Activated naive CD4-positive, alpha-beta T cell treated with anti-CD3 and anti-CD28 coated beads for 36 hours (primary cell): ENCODE data around the gene KCNIP1. TPM values are rescaled to one million over a fixed set of nuclear protein-coding genes. Genes with fewer than 3 reads are reported as not detected.
"Not testable (repeated sequence)": the region's sequence is repeated elsewhere in the genome, so short reads cannot be mapped to it uniquely, and the experiment has no call there.

Experiments
- CTCF ChIA-PET: fragments of 350-600 bp; sonication (Branson Sonifier 250); formaldehyde crosslinking; loops from one replicate; lab custom pipeline; 2021; ENCODE audit warnings: antibody characterized with exemption; lab: Charles Lee
- DNase-seq: peaks from one replicate; pipeline ENCODE4 v3.0.0-alpha.2; 2020
- H3K27ac Mint-ChIP-seq: one replicate; pipeline ENCODE4 v1.8.0; 2021; ENCODE audit warnings: mild to moderate bottlenecking, mixed read lengths
- H3K27me3 Mint-ChIP-seq: one replicate; pipeline ENCODE4 v1.8.0; 2021; ENCODE audit warnings: low read depth, mixed read lengths
- H3K36me3 Mint-ChIP-seq: one replicate; pipeline ENCODE4 v1.8.0; 2021; ENCODE audit warnings: low read depth, mixed read lengths
- H3K4me1 Mint-ChIP-seq: one replicate; pipeline ENCODE4 v1.8.0; 2021; ENCODE audit warnings: low read depth, mixed read lengths
- H3K4me3 Mint-ChIP-seq: one replicate; pipeline ENCODE4 v1.8.0; 2021; ENCODE audit warnings: mild to moderate bottlenecking, moderate library complexity, mixed read lengths
- H3K9me3 Mint-ChIP-seq: one replicate; pipeline ENCODE4 v1.8.0; 2021; ENCODE audit warnings: mixed read lengths
- intact Hi-C: fragments of 100-400 bp; cut with micrococcal nuclease; formaldehyde crosslinking; loops from one replicate; pipeline ENCODE4 v1.15.1; 2023
- total RNA-seq, 2 experiments: library from RNA; stranded (reverse); gene quantifications; one replicate each; pipeline ENCODE4 v1.2.3, GENCODE V29; 2021

The KCNIP1 gene
- total RNA-seq, 2 experiments from 2014 or later: not detected

DNA sequence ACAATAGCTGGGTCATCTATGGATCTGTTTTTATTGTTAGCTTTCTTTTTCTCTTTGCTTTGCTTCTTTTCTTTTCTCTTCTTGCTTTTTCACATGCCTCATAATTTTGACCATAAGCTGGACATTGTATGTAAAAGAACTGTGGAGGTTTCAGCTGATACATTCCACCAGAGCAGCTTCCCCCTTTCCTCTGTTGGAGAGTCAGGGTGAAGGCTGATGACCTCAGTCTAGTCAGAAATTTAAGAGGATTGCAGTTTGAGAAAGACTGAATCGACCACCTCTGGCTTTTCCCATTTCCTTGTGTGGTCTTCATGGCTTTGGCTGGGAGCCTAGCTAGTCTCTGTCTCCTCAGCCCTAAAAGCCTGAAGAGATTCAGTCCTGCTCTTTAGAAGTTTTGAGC is 42.0 kb downstream of the KCNIP1 start:
- DNase-seq: no peak
- H3K4me1 Mint-ChIP-seq: no peaks in the 10 kb centered on the region
- H3K9me3 Mint-ChIP-seq: peaks cover 4% of the 10 kb centered on the region
- no peak overlapping the region for H3K4me3 Mint-ChIP-seq
- CTCF ChIA-PET: no interaction called here
- intact Hi-C loops: no loop called here
- no peak overlapping the region for H3K27ac Mint-ChIP-seq
- H3K36me3 Mint-ChIP-seq: no peaks in the 10 kb centered on the region
- peaks cover 10% of the 10 kb centered on the region for H3K27me3 Mint-ChIP-seq

DNA sequence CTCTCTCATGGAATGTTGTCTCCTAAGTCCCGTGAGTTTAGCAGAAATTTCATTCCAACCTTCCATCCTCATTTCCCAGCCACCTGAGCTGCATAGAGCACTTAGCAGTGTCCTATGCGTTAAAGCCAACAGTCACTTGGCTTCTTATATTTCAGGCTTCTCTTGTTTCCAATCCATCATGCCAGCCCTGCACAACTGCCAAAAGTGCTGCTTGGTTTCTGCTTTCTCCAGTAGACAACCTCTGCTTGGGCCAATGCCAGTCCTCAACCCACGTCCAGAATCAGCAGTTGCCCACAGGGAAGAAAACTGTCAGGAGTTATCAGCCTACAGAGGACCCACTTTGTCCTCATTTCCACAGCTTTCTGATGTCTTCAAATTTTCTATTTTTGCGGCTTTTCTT is 42.5 kb downstream of the KCNIP1 start:
- intact Hi-C loops: no loop called here
- CTCF ChIA-PET: no interaction called here
- Mint-ChIP-seq H3K4me3 (no peak overlapping the region), H3K4me1 (no peaks in the 10 kb centered on the region), H3K27me3 (peaks cover 10% of the 10 kb centered on the region), H3K27ac (no peak overlapping the region), H3K36me3 (no peaks in the 10 kb centered on the region), H3K9me3 (peaks cover 4% of the 10 kb centered on the region)
- DNase-seq: no peak

DNA sequence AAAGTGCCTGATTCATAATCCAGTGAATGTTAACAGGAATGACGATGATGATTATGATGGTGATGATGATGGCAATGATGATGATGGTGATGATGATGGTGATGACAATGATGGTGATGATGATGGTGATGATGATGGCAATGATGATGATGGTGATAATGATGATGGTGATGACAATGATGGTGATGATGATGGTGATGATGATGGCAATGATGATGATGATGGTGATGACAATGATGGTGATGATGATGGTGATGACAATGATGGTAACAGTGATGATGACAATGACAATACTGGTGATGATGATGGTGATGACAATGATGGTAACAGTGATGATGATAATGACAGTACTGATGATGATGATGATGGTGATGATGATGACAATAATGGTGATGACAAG is 46.6 kb downstream of the KCNIP1 start:
- H3K9me3 Mint-ChIP-seq, CTCF ChIA-PET: not testable (repeated sequence)
- peaks cover 14% of the 10 kb centered on the region for H3K27me3 Mint-ChIP-seq

GRCh38 chr5:170551076-170551475 is 47.3 kb downstream of the KCNIP1 start:
- H3K4me1 Mint-ChIP-seq: no peaks in the 10 kb centered on the region
- no peak overlapping the region for H3K4me3 Mint-ChIP-seq
- H3K27me3 Mint-ChIP-seq: peaks cover 13% of the 10 kb centered on the region
- no peaks in the 10 kb centered on the region for H3K9me3 Mint-ChIP-seq
- H3K36me3 Mint-ChIP-seq: no peaks in the 10 kb centered on the region
- no peak for DNase-seq
- CTCF ChIA-PET: no interaction called here
- H3K27ac Mint-ChIP-seq: no peak overlapping the region
- intact Hi-C loops: no loop called here

More for the DNA sequence above, 46.6 kb downstream of the KCNIP1 start:
- H3K4me3 Mint-ChIP-seq, intact Hi-C loops, H3K36me3 Mint-ChIP-seq, H3K4me1 Mint-ChIP-seq, DNase-seq, H3K27ac Mint-ChIP-seq: not testable (repeated sequence)

GRCh38 chr5:170551622-170552021 is 47.8 kb downstream of the KCNIP1 start:
- CTCF ChIA-PET: no interaction called here
- Mint-ChIP-seq H3K9me3 (no peaks in the 10 kb centered on the region), H3K36me3 (no peaks in the 10 kb centered on the region), H3K27me3 (peaks cover 13% of the 10 kb centered on the region), H3K4me3 (no peak overlapping the region), H3K4me1 (no peaks in the 10 kb centered on the region), H3K27ac (no peak overlapping the region)
- intact Hi-C loops: no loop called here
- no peak for DNase-seq

- Mint-ChIP-seq H3K27ac (no peak overlapping the region), H3K4me1 (no peaks in the 10 kb centered on the region), H3K36me3 (no peaks in the 10 kb centered on the region), H3K27me3 (peaks cover 10% of the 10 kb centered on the region), H3K9me3 (no peaks in the 10 kb centered on the region), H3K4me3 (no peak overlapping the region)
- CTCF ChIA-PET: no interaction called here
- intact Hi-C loops: no loop called here
- no peak for DNase-seq
Observed at GRCh38 chr5:170552621-170553115, 48.8 kb downstream of the KCNIP1 start.

GRCh38 chr5:170553218-170553617 is 49.4 kb downstream of the KCNIP1 start:
- Mint-ChIP-seq H3K36me3 (no peaks in the 10 kb centered on the region), H3K9me3 (no peaks in the 10 kb centered on the region), H3K4me3 (no peak overlapping the region), H3K27me3 (peaks cover 10% of the 10 kb centered on the region), H3K27ac (no peak overlapping the region), H3K4me1 (no peaks in the 10 kb centered on the region)
- no peak for DNase-seq
- intact Hi-C loops: no loop called here
- CTCF ChIA-PET: no interaction called here

DNA sequence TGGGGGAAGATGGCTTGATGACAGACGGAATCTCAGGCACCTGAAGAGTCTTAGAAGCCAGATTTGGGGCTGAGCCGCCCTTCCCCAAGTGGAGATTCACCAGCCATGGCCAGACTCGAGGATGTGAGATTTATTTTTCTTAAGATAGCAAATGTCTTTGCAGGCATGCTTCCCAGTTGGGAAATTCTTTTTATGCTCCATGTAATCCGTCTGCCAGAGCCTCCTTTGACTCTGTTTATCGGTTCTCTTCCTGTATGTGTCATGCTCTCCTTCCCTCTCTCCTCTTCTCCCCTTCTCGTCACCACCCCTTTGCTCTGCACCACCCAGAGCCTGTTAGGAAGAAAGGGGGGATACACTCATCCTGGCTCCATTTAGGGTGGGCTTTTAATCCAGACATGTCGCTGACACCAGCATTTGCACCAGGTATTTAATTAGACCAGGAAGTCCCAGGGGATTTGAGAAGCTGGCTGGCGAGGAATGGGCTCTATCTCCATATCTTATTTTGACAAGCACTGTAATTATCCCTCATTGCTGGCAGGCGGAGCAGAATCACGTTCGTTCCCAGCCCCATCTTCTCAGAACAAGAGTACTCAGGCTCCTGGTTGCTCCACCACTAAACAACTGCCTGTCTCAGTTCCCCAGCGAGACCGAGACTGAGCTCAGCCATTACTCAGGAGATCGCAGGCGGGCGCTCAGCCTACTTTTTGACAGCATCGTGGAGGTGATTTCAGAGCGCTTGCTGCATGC is 50.9 kb downstream of the KCNIP1 start:
- Mint-ChIP-seq H3K36me3 (no peaks in the 10 kb centered on the region), H3K9me3 (no peaks in the 10 kb centered on the region), H3K27ac (no peak overlapping the region), H3K4me1 (no peaks in the 10 kb centered on the region), H3K4me3 (no peak overlapping the region), H3K27me3 (peaks cover 15% of the 10 kb centered on the region)
- CTCF ChIA-PET: no interaction called here
- DNase-seq: no peak
- intact Hi-C loops: no loop called here

- Mint-ChIP-seq H3K4me3 (no peak overlapping the region), H3K36me3 (no peaks in the 10 kb centered on the region), H3K9me3 (no peaks in the 10 kb centered on the region), H3K4me1 (no peaks in the 10 kb centered on the region), H3K27ac (no peak overlapping the region), H3K27me3 (peaks cover 28% of the 10 kb centered on the region)
- DNase-seq: no peak
- CTCF ChIA-PET: interaction anchor here (1.1 to 1.4 kb wide), 3 partner anchors 13 to 123 kb away, joined by 3 to 5 read pairs (median 3); no protein-coding TSS in a partner anchor
- intact Hi-C loops: no loop called here
Observed at GRCh38 chr5:170557314-170557713, 53.5 kb downstream of the KCNIP1 start.

DNA sequence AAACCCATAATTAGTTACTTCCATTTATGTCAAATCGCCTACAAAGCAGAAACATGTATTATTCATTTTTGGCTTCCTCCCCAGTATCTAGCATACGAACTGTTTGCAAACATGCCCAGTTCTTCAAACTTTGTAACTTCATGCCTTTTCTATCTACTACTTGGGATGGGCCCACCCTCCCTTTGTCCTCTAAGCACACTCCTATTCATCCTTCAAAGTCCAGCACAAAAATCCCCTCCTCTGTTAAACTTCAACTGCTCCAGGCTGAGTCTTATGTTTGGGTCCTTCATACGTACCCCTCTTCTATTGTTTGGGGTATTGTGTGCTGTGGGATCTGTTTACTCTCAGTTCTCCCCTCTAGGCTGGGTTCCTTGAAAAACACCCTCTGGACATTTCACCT is 55.5 kb downstream of the KCNIP1 start:
- Mint-ChIP-seq H3K36me3 (no peaks in the 10 kb centered on the region), H3K4me1 (no peaks in the 10 kb centered on the region), H3K27ac (no peak overlapping the region), H3K4me3 (no peak overlapping the region), H3K27me3 (peaks cover 30% of the 10 kb centered on the region), H3K9me3 (no peaks in the 10 kb centered on the region)
- CTCF ChIA-PET: no interaction called here
- intact Hi-C loops: no loop called here
- DNase-seq: no peak

GRCh38 chr5:170560938-170561337 is 57.1 kb downstream of the KCNIP1 start:
- no peak overlapping the region for H3K4me3 Mint-ChIP-seq
- H3K27me3 Mint-ChIP-seq: peaks cover 32% of the 10 kb centered on the region
- H3K9me3 Mint-ChIP-seq: no peaks in the 10 kb centered on the region
- CTCF ChIA-PET: no interaction called here
- H3K36me3 Mint-ChIP-seq: no peaks in the 10 kb centered on the region
- intact Hi-C loops: no loop called here
- no peaks in the 10 kb centered on the region for H3K4me1 Mint-ChIP-seq
- no peak overlapping the region for H3K27ac Mint-ChIP-seq
- DNase-seq: no peak

GRCh38 chr5:170562166-170562874 is 58.5 kb downstream of the KCNIP1 start:
- CTCF ChIA-PET: no interaction called here
- no peaks in the 10 kb centered on the region for H3K36me3 Mint-ChIP-seq
- H3K4me1 Mint-ChIP-seq: no peaks in the 10 kb centered on the region
- DNase-seq: no peak
- H3K27me3 Mint-ChIP-seq: peaks cover 41% of the 10 kb centered on the region
- H3K27ac Mint-ChIP-seq: no peak overlapping the region
- H3K9me3 Mint-ChIP-seq: no peaks in the 10 kb centered on the region
- intact Hi-C loops: no loop called here
- no peak overlapping the region for H3K4me3 Mint-ChIP-seq

GRCh38 chr5:170562875-170563228 is 59.0 kb downstream of the KCNIP1 start:
- H3K27ac Mint-ChIP-seq: no peak overlapping the region
- DNase-seq: no peak
- no peak overlapping the region for H3K4me3 Mint-ChIP-seq
- no peaks in the 10 kb centered on the region for H3K4me1 Mint-ChIP-seq
- peaks cover 45% of the 10 kb centered on the region for H3K27me3 Mint-ChIP-seq
- H3K9me3 Mint-ChIP-seq: no peaks in the 10 kb centered on the region
- no peaks in the 10 kb centered on the region for H3K36me3 Mint-ChIP-seq
- intact Hi-C loops: no loop called here
- CTCF ChIA-PET: no interaction called here
